DND-41 (cell line): ENCODE data around the gene STK32B.

Experiments used
- ATAC-seq: fragments of 200-7000 bp; cut with Tn5 transposase; 3 replicates; pipeline ENCODE4 v1.9.1; 2021; ENCODE audit warnings: low read depth; ENCODE audit not compliant: insufficient read depth
- DNase-seq: peaks from one replicate; pipeline ENCODE4 v3.0.0-alpha.2; 2020
- H2AFZ ChIP-seq: 2 replicates; pipeline ENCODE4 v1.6.0; 2012; ENCODE audit warnings: low read depth, low read length
- H3K27ac ChIP-seq: 2 replicates; pipeline ENCODE4 v1.5.1; 2012; ENCODE audit warnings: low read length, inconsistent platforms
- H3K27me3 ChIP-seq: fragments of 200-600 bp; sonication (generic); 2 replicates; pipeline ENCODE4 v1.6.0; 2012; ENCODE audit warnings: low read length, mild to moderate bottlenecking, inconsistent platforms; ENCODE audit not compliant: insufficient read depth, poor library complexity
- H3K36me3 ChIP-seq: 2 replicates; pipeline ENCODE4 v1.5.1; 2012; ENCODE audit warnings: low read length, inconsistent platforms; ENCODE audit not compliant: insufficient read depth
- H3K4me1 ChIP-seq: 2 replicates; pipeline ENCODE4 v1.5.1; 2012; ENCODE audit warnings: mild to moderate bottlenecking, low read length; ENCODE audit not compliant: insufficient read depth
- H3K4me2 ChIP-seq: 2 replicates; pipeline ENCODE4 v1.6.0; 2012; ENCODE audit warnings: mild to moderate bottlenecking, moderate library complexity, low read length, inconsistent platforms; ENCODE audit not compliant: insufficient read depth
- H3K4me3 ChIP-seq, 2 experiments: fragments of 200-600 bp in 1 of 2; shearing (Covaris generic) in 1 of 2; 2 replicates each; pipeline ENCODE4 v1.5.1; 2012 to 2016; ENCODE audit warnings: inconsistent platforms in 2 of 2, low read length in 2 of 2, mild to moderate bottlenecking in 2 of 2, low read depth in 1 of 2, moderate library complexity in 1 of 2
- H3K79me2 ChIP-seq: 2 replicates; pipeline ENCODE4 v1.6.0; 2012; ENCODE audit warnings: low read length, inconsistent platforms; ENCODE audit not compliant: insufficient read depth
- H3K9ac ChIP-seq: 2 replicates; pipeline ENCODE4 v1.6.0; 2012; ENCODE audit warnings: low read depth, mild to moderate bottlenecking, inconsistent platforms, low read length, moderate library complexity
- H3K9me3 ChIP-seq: 2 replicates; pipeline ENCODE4 v1.5.1; 2012; ENCODE audit warnings: low read length, moderate library complexity, mild to moderate bottlenecking, inconsistent platforms; ENCODE audit not compliant: insufficient read depth, severe bottlenecking
- H4K20me1 ChIP-seq: 2 replicates; pipeline ENCODE4 v1.6.0; 2012; ENCODE audit warnings: low read length; ENCODE audit not compliant: insufficient read depth
- CTCF ChIP-seq: IDR thresholded peaks from 2 replicates; pipeline ENCODE4 v1.5.1; 2012; ENCODE audit warnings: borderline replicate concordance, low read length, moderate library complexity, mild to moderate bottlenecking; ENCODE audit not compliant: poor library complexity, severe bottlenecking; ENCODE audit errors: extremely low read depth
- EZH2 ChIP-seq: IDR thresholded peaks from 3 replicates; pipeline ENCODE4 v1.6.1; 2012; ENCODE audit warnings: borderline replicate concordance, low read depth, mild to moderate bottlenecking, moderate library complexity, low read length, inconsistent platforms; ENCODE audit not compliant: severe bottlenecking

STK32B gene

GRCh38 chr4:5307928-5308327 is 256.6 kb downstream of the STK32B start:
- TF ChIP-seq EZH2 (no peak), CTCF (no peak)

GRCh38 chr4:5322321-5322720 is 271.0 kb downstream of the STK32B start:
- Histone ChIP-seq H3K27me3 (no peaks in the 10 kb centered on the region), H3K79me2 (no peaks in the 10 kb centered on the region), H2AFZ (no peak overlapping the region), H3K4me2 (no peak overlapping the region), H3K4me3 (no peak overlapping the region), H3K27ac (no peak overlapping the region), H3K36me3 (no peaks in the 10 kb centered on the region), H3K4me1 (no peaks in the 10 kb centered on the region), H3K9ac (no peak overlapping the region), H3K9me3 (peaks cover 15% of the 10 kb centered on the region), H4K20me1 (no peaks in the 10 kb centered on the region)
- ATAC-seq, result no peak
- no peak for TF ChIP-seq EZH2
- TF ChIP-seq CTCF, result no peak
- no peak for DNase-seq

More at GRCh38 chr4:5307928-5308327, 256.6 kb downstream of the STK32B start:
- H3K4me1 ChIP-seq, result no peaks in the 10 kb centered on the region
- no peak for ATAC-seq
- H3K27ac ChIP-seq, result no peak overlapping the region
- H3K9ac ChIP-seq, result no peak overlapping the region
- no peak overlapping the region for H2AFZ ChIP-seq
- H4K20me1 ChIP-seq, result no peaks in the 10 kb centered on the region
- H3K9me3 ChIP-seq, result peaks cover 3% of the 10 kb centered on the region
- no peak overlapping the region for H3K4me3 ChIP-seq
- H3K27me3 ChIP-seq, result no peaks in the 10 kb centered on the region
- no peak overlapping the region for H3K4me2 ChIP-seq
- no peaks in the 10 kb centered on the region for H3K36me3 ChIP-seq
- H3K79me2 ChIP-seq, result no peaks in the 10 kb centered on the region
- DNase-seq, result no peak

GRCh38 chr4:5330339-5330989 is 279.2 kb downstream of the STK32B start:
- Histone ChIP-seq H3K36me3 (peaks cover 18% of the 10 kb centered on the region; the same call in 1 of the 2 replicates), H3K9ac (no peak overlapping the region), H3K4me1 (no peaks in the 10 kb centered on the region), H3K9me3 (no peaks in the 10 kb centered on the region), H2AFZ (no peak overlapping the region), H4K20me1 (no peaks in the 10 kb centered on the region), H3K79me2 (no peaks in the 10 kb centered on the region), H3K4me2 (no peak overlapping the region), H3K4me3 (no peak overlapping the region), H3K27me3 (no peaks in the 10 kb centered on the region), H3K27ac (no peak overlapping the region)
- no peak for TF ChIP-seq CTCF
- no peak for TF ChIP-seq EZH2
- ATAC-seq (no peak), DNase-seq (no peak)
